GM13976 (cell line): Measurements from ENCODE around the gene TMEM208.

ENCODE experiments used
- DNase-seq: peaks from one replicate; pipeline ENCODE4 v3.0.0; 2012; ENCODE audit warnings: low spot score
- in situ Hi-C: fragments of 300-500 bp; cut with MboI; formaldehyde crosslinking; loops from one replicate; pipeline ENCODE4 v1.12.0; 2022; ENCODE audit warnings: low sequenced_read_pairs, mixed read lengths, inconsistent platforms; ENCODE audit not compliant: unreplicated experiment
- TF ChIP-seq, protein P1 (sequence below): IDR thresholded peaks from 2 replicates; pipeline ENCODE4 v1.5.1; 2012; ENCODE audit warnings: borderline replicate concordance, mild to moderate bottlenecking; ENCODE audit not compliant: insufficient read depth; ENCODE audit errors: extremely low read depth, missing control alignments, control extremely low read depth

The TMEM208 gene

DNA sequence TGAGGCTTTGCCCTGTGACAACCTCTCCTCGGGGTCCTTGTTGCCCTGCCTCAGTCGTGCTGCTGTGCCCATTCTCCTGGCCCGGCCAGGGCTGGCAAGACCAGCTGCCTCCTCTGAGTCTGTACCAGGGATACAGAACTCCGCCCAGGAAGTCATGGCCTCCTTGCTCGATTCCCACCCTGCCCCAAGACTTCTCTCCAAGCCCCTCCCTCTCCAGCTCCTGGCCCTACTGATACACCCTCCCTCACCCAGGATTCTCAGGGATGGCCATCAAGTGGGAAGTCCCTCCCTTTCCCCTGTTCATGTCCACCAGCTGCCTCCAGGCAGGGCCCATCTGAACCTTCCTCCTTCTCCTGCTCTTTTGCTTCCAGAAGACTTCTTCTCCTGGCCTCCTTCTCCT, 11.2 kb upstream of the TMEM208 start:
- in situ Hi-C loops, result no loop called here
- DNase-seq, result no peak
- TF ChIP-seq, protein P1, sequence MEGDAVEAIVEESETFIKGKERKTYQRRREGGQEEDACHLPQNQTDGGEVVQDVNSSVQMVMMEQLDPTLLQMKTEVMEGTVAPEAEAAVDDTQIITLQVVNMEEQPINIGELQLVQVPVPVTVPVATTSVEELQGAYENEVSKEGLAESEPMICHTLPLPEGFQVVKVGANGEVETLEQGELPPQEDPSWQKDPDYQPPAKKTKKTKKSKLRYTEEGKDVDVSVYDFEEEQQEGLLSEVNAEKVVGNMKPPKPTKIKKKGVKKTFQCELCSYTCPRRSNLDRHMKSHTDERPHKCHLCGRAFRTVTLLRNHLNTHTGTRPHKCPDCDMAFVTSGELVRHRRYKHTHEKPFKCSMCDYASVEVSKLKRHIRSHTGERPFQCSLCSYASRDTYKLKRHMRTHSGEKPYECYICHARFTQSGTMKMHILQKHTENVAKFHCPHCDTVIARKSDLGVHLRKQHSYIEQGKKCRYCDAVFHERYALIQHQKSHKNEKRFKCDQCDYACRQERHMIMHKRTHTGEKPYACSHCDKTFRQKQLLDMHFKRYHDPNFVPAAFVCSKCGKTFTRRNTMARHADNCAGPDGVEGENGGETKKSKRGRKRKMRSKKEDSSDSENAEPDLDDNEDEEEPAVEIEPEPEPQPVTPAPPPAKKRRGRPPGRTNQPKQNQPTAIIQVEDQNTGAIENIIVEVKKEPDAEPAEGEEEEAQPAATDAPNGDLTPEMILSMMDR, result no peak

DNA sequence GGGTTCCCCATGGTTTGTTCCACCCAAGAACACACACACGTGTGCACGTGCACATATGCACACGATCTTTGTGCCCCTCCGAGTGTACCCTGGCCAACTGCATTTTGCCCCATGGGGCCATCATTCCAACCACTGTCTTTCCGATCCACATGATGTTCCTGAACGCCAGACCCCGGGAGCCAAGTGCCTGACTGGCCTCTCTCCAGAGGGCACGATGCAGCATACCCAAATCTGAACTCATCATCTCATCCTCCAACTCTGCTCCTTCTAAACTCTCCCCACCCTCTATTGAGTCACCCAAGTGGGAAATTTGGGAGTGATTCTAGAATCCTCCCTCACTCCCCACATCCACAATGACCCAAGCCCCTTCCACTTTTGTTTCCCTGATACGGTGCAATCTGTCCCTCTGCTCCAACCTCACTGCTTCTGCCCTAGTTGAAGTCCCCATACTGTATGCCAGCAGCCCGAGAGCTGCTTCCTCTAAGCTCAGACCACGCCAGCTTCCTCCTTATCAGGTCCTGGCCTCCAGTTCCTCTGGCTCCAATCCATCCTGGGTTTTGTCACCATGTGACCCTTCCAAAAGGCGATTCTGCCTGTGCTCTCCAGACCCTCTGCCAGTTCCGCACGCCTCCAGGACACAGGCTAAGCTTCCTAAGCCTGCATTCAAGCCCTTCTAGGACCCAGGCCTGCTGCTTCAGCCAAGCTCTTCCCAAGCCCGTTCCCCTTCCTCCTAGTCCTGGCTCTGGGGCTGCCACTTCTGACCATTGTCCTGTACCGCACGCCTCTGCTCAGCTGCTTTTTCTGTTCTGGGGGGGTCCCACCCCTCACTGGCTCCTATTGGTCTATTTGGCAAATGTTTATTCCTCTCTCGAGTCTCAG, 10.1 kb upstream of the TMEM208 start:
- in situ Hi-C loops, result no loop called here
- no peak for DNase-seq
- TF ChIP-seq, protein P1, result no peak

DNA sequence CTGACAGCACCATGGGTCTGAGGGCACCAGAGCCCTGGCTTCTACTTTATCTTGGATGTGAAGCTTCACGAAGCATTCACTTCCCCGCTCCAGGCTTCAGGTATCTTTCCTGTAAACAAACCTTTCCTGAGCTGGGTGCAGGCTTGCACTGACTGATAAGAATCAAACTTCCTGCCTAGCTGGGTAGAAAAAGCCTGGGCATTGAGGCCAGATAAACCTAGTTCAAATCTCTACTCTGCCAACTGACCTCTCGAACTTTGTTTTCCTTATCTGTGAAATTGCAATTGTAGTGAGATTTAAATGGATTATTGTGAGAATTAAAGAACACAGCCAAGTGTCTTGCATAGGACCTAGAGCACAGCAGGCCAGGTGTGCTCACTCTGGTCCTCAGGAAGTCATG, 2.9 kb upstream of the TMEM208 start:
- TF ChIP-seq, protein P1, result no peak
- in situ Hi-C loops, result no loop called here
- no peak for DNase-seq

DNA sequence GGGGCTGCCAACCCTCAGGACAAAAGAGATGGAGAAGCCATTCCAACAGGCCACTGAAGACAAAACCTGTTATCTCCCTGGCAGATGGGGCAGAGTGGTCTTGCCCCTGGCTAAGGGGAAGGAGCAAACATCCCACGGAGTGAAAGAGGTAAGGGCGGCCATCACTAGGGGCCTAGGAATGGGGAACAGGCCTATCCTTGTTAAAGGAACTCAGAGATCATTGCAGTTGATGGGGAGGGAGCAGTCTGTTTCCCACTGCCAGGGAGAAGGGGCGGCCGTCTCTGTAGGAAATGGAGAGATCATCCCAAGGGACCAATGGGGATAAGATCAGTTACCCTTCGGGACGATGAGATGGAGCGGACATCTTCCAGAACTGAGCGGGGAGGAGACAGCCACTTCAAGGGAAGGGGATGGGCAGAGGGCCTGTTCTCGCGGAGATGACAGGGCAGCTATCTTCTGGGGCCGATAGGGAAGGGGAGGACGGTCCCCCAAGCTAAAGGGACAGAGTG, 581 bp upstream of the TMEM208 start:
- TF ChIP-seq, protein P1, result no peak
- no peak for DNase-seq
- in situ Hi-C loops, result no loop called here

DNA sequence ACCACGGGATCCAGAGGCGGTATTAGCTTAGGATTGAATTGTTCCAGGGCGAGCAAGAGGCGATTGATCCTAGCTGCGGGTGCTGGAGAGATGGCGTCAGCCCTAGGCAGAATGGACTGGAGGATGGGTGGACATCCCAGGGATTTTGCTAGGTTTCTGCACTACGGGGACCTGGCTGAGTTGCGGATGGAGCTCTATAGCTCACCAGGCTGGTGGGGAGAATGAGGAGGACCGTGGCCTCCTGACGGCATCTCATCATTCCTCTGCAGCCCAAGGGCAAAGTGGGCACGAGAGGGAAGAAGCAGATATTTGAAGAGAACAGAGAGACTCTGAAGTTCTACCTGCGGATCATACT, 614 bp downstream of the TMEM208 start:
- DNase-seq, result no peak
- TF ChIP-seq, protein P1, result no peak
- in situ Hi-C loops, result no loop called here

DNA sequence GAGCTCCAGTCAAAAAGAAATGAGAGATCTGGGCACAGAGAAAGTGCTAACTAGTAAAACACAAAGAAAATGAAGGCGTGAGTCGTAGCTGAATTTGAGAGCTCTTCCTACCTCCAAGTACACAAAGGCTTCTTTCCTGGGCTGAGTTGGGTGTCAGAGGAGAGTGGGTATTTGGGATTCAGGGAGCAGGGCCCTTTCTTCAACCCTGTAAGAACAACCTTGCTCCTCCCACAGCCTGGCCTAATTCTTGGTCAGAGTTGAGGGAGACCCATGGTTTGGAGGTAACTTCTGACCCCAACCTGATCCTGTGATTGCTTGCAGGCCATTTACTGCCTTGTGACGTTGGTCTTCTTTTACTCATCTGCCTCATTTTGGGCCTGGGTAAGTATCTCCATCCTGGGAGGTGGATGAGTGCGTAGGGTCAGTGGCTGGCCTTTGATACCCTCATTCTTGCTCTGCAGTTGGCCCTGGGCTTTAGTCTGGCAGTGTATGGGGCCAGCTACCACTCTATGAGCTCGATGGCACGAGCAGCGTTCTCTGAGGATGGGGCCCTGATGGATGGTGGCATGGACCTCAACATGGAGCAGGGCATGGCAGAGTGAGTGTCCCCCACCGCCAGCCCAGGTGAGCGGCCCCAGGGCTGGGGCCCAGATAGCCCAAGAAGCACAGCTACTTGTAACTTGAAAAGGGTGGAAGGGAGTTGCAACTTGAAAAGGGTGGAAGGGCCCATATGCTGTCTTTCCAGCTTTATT, 1.3 kb downstream of the TMEM208 start:
- no peak for DNase-seq
- in situ Hi-C loops, result no loop called here
- TF ChIP-seq, protein P1, result no peak
